Measurements from ENCODE around the gene ACIN1. TPM values are rescaled to one million over a fixed set of nuclear protein-coding genes. Genes with fewer than 3 reads are reported as not detected.

The ACIN1 gene
- total and polyA plus RNA-seq, 2 donors (not counting 1 experiment from before 2014, with no cell fraction given): 75.1 to 94.0 TPM

DNA sequence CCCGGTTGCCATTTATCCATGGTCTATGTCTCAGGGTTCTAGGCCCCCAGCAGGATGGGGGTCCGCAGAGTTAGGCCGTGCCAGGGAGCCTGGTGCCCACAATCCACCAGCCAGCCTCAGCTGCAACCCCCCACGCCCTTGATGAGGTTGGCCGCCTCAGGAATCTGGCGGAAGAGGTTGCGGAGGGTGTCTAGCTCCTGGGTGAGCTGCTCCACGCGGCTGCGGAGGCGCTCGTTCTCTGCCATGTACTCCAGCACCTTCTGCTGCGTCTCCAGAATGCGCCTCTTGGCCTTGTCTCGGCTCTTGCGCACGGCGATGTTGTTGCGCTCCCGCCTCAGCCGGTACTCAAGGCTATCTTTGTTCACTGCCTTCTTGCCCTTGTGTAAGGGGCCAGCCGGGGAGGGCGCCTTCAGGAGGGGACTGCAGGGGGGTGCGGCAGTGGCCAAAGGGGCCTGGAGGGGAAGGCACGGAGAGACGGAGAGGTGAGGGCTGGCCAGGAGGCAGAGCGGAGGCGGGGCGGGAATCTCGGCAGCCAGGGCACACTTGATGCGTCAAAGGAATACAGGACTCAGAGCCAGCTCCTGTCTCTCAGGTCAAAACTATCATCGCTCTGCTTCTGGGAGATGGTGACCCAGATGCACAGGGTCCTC, 22.6 kb upstream of the ACIN1 start:
- no peak for DNase-seq (ENCODE audit: low read depth in 2 of 2)
- Histone ChIP-seq H2AFZ (ENCODE audit: low read length) (no peak overlapping the region), H3K4me1 (ENCODE audit: control insufficient read depth, extremely low read depth, insufficient read depth, low read length) (peaks cover 31% of the 10 kb centered on the region), H3K27ac (ENCODE audit: insufficient read depth, low read length) (no peak overlapping the region), H3K79me2 (ENCODE audit: control insufficient read depth, insufficient read depth, low read length) (no peaks in the 10 kb centered on the region), H4K20me1 (ENCODE audit: control insufficient read depth, extremely low read depth, insufficient read depth, low read length) (no peaks in the 10 kb centered on the region), H3K9ac (ENCODE audit: insufficient read depth, low read length) (no peak overlapping the region), H3K36me3 (ENCODE audit: control insufficient read depth, insufficient read depth, low read length) (no peaks in the 10 kb centered on the region), H3K9me3 (ENCODE audit: control insufficient read depth, insufficient read depth, low read depth, low read length) (no peaks in the 10 kb centered on the region), H3K4me2 (ENCODE audit: extremely low read depth, insufficient read depth, low read length) (no peak overlapping the region), H3K4me3 (replicated peaks in 1 of 4; ENCODE audit: control extremely low read depth in 1 of 4, insufficient read depth in 1 of 4, low read depth in 3 of 4, low read length in 4 of 4) (no peak overlapping the region), H3K27me3 (ENCODE audit: control insufficient read depth, insufficient read depth, low read length) (no peaks in the 10 kb centered on the region)
- no peak for TF ChIP-seq CTCF (conservative IDR thresholded peaks at IDR 0.05 in 1 of 2, IDR thresholded peaks at IDR 0.05 in 1 of 2; ENCODE audit: low read depth in 1 of 2, low read length in 2 of 2)
- TF ChIP-seq EZH2 (IDR thresholded peaks at IDR 0.05; ENCODE audit: low read length, missing control alignments): no peak

GRCh38 chr14:23115918-23116317, 21.0 kb upstream of the ACIN1 start:
- TF ChIP-seq EZH2 (IDR thresholded peaks at IDR 0.05; ENCODE audit: low read length, missing control alignments): no peak
- no peak for TF ChIP-seq CTCF (conservative IDR thresholded peaks at IDR 0.05 in 1 of 2, IDR thresholded peaks at IDR 0.05 in 1 of 2; ENCODE audit: low read depth in 1 of 2, low read length in 2 of 2)
- H3K79me2 ChIP-seq (ENCODE audit: control insufficient read depth, insufficient read depth, low read length): no peaks in the 10 kb centered on the region
- H3K27me3 ChIP-seq (ENCODE audit: control insufficient read depth, insufficient read depth, low read length): no peaks in the 10 kb centered on the region
- no peaks in the 10 kb centered on the region for H3K9me3 ChIP-seq (ENCODE audit: control insufficient read depth, insufficient read depth, low read depth, low read length)
- H4K20me1 ChIP-seq (ENCODE audit: control insufficient read depth, extremely low read depth, insufficient read depth, low read length): no peaks in the 10 kb centered on the region
- H3K4me1 ChIP-seq (ENCODE audit: control insufficient read depth, extremely low read depth, insufficient read depth, low read length): peaks cover 28% of the 10 kb centered on the region
- no peak for DNase-seq (ENCODE audit: low read depth in 2 of 2)
- H3K9ac ChIP-seq (ENCODE audit: insufficient read depth, low read length): no peak overlapping the region
- no peak overlapping the region for H3K4me3 ChIP-seq (replicated peaks in 1 of 4; ENCODE audit: control extremely low read depth in 1 of 4, insufficient read depth in 1 of 4, low read depth in 3 of 4, low read length in 4 of 4)
- no peaks in the 10 kb centered on the region for H3K36me3 ChIP-seq (ENCODE audit: control insufficient read depth, insufficient read depth, low read length)
- H3K27ac ChIP-seq (ENCODE audit: insufficient read depth, low read length): peak overlapping the region; percentile 91
- H3K4me2 ChIP-seq (ENCODE audit: extremely low read depth, insufficient read depth, low read length): no peak overlapping the region
- H2AFZ ChIP-seq (ENCODE audit: low read length): no peak overlapping the region

DNA sequence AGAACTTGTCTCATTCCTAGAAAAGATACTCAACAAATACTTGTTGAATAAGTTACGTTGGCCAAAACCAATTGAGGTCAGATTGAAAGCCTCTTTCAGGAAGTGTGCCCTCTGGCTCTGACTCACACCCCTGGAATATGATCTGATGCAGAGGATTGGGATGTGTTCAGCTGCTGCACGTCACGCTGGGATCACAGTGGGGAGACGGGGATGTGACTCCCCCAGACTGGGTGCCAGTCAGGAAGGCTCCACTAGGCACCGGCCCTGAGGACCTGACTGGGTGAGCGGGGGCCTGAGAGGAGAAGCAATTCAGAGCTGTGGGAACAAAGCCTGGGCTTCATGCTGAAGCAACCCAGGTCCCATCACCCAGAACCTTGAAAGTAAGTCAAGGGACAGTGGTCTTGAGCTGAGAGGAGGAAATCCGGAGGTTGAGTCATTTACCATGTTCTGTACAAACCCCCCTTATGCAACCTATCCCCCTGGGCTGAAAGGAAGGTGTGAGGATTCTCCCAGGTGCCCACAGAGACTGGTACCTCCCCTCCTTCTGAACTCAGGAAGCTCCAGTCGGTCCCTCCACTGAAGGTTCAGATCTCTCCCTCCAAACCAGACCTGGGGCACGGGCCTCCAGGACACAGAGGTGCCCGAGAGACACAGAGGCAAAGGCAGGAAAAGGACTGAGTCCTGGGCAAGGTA, 20.2 kb upstream of the ACIN1 start:
- H3K9ac ChIP-seq (ENCODE audit: insufficient read depth, low read length): peak overlapping the region; percentile 29
- peak overlapping the region in 1 of 4 experiments; percentile 3 for H3K4me3 ChIP-seq (replicated peaks in 1 of 4; ENCODE audit: control extremely low read depth in 1 of 4, insufficient read depth in 1 of 4, low read depth in 3 of 4, low read length in 4 of 4)
- peak overlapping the region; percentile 32 for H3K4me2 ChIP-seq (ENCODE audit: extremely low read depth, insufficient read depth, low read length)
- TF ChIP-seq CTCF (conservative IDR thresholded peaks at IDR 0.05 in 1 of 2, IDR thresholded peaks at IDR 0.05 in 1 of 2; ENCODE audit: low read depth in 1 of 2, low read length in 2 of 2): no peak
- TF ChIP-seq EZH2 (IDR thresholded peaks at IDR 0.05; ENCODE audit: low read length, missing control alignments): no peak
- no peaks in the 10 kb centered on the region for H3K79me2 ChIP-seq (ENCODE audit: control insufficient read depth, insufficient read depth, low read length)
- peaks cover 28% of the 10 kb centered on the region for H3K4me1 ChIP-seq (ENCODE audit: control insufficient read depth, extremely low read depth, insufficient read depth, low read length)
- no peak overlapping the region for H2AFZ ChIP-seq (ENCODE audit: low read length)
- H3K9me3 ChIP-seq (ENCODE audit: control insufficient read depth, insufficient read depth, low read depth, low read length): no peaks in the 10 kb centered on the region
- H4K20me1 ChIP-seq (ENCODE audit: control insufficient read depth, extremely low read depth, insufficient read depth, low read length): no peaks in the 10 kb centered on the region
- peak overlapping the region; percentile 91 for H3K27ac ChIP-seq (ENCODE audit: insufficient read depth, low read length)
- H3K36me3 ChIP-seq (ENCODE audit: control insufficient read depth, insufficient read depth, low read length): no peaks in the 10 kb centered on the region
- no peaks in the 10 kb centered on the region for H3K27me3 ChIP-seq (ENCODE audit: control insufficient read depth, insufficient read depth, low read length)
- DNase-seq (ENCODE audit: low read depth in 2 of 2): peak; percentile 97 to 98

Data from fibroblast of lung (primary cell).